HG03196 (cell line): ENCODE data around the gene OSBPL5.
"Not testable (repeated sequence)": the region's sequence is repeated elsewhere in the genome, so short reads cannot be mapped to it uniquely, and the experiment has no call there.

ENCODE experiments used
- ATAC-seq: cut with Tn5 transposase; IDR thresholded peaks from one replicate; pipeline ENCODE4 v1.9.1; 2021; ENCODE audit not compliant: unreplicated experiment

The OSBPL5 gene

GRCh38 chr11:3089236-3090061 lies 75.7 kb downstream of the OSBPL5 start:
- no peak for ATAC-seq

DNA sequence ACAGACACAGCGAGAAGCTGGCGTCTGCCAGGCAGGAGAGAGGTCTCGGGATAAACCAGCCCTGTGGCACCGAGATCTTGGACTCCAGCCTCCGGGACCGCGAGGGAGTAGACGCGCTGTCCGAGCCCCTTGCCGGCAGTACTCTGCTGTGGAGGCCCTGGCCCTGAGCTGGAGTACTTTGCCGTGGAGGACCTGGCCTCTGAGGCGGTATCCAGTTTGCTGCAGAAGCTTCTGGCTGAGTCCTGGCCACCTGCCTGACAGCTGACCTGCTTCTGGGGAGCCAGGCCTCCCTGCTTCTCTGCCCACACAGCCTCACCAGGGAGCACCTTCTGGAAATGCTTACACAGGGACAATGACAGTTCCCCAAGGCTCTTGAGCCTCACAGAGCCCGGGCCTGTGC lies 76.3 kb downstream of the OSBPL5 start:
- ATAC-seq = no peak

DNA sequence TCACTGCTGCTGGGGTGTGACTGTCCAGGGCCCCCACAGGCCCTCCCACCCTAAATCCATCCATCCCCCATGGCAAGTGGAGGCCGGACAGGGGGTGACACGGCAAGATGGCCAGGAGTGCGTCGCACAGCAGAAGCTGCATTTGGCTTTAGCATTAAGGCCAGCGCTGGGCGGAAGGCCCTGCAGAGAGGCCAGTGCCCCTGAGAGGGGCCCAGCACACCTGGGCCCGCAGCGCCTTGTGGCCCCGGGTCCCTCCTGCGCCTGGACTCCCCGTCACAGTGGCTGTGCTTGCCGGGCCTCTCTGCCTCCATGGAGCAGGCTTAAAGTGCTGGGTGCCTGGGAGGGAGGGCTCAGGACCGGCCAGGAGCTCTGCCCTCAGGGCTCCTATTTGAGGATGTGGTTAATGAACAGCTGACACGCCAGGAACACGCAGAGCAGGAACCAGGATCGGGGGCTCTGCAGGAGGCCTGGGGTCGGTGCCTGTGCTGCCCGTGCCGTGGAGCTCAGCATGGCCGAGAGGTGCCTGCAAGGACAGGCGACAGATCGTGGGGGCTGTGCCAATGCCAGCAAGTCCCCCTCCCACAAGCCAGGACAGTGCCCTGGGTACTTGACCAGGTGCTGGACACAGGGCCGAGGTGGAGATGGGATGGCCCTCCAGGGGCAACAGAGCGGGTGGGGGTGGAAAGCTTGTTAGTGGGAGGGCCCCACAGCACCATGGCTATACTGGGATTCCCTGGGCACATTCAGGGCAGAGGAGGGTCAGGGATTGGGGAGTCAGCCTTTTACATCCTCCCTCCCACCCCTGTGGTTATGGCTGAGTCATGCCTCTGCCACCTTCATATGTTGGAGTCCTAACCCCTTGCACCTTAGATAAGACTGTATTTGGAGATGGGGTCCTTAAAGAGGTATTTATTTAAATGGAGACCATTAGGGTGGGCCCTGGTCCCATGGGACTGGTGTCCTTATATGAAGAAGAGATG lies 77.0 kb downstream of the OSBPL5 start:
- no peak for ATAC-seq

- ATAC-seq = no peak
Observed at GRCh38 chr11:3087373-3087772, 77.7 kb downstream of the OSBPL5 start.

DNA sequence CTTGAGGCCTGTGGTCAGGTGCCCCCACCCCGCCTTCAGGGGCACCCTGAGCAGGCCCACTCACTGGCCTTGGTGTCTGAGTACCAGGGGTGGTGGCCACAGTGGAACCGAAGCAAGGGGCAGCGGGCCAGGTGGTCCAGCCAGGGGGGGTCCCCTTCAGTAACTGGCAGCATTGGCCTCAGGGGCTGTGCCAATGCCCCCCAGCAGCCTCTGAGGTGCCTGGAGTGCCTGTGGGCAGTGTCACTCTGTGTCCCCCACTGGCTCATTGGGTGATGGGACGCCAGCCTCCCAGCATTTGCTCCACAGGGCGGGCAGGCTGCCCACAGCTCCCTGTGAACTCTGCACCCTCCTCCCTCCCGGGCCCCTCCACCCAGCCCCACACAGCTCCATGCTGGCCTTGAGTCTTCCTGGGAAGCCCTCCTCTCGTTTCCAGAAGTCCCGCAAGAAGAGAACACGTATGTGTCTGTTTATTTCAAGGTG lies 78.4 kb downstream of the OSBPL5 start:
- no peak for ATAC-seq

- no peak for ATAC-seq
Observed at GRCh38 chr11:3086114-3086513, 79.0 kb downstream of the OSBPL5 start.

DNA sequence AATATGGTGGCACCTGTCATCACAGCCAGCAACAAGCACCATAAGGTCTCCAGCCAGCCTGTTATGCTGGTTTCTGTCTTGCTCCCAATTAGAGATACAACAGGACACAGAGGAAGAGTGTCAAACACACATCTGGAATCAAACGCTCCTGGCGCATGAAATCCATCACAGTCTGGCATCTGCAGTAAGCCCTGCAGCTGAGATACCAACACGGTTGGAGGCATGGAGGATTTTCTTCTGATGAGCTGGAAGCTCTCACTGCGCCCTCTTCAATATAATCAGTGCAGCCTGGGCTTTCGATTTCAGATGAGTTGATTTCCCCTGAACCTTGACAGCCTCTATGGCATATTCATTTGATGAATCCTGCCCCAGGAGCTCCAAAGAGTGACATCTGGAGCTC lies 80.1 kb downstream of the OSBPL5 start:
- ATAC-seq = no peak

DNA sequence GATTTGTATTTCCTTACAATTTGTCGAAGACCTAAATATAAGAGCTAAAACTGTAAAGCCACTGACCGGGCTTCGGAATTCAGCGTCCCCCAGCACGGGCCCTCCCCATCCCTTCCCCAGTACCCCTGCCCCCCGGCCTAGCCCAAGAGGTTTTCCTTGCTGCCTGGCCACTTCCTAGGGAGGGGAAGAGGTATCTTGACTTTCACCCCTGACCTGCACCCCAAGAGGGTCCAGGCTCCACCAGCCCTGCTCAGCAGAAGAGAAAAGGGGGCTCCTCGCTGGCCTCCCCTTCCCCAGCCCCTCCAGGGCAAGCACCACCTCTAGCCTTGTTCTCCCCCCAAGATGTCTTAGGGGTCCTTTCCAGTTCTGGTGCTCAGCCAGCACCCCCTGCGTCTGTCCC lies 81.8 kb downstream of the OSBPL5 start:
- ATAC-seq = no peak

DNA sequence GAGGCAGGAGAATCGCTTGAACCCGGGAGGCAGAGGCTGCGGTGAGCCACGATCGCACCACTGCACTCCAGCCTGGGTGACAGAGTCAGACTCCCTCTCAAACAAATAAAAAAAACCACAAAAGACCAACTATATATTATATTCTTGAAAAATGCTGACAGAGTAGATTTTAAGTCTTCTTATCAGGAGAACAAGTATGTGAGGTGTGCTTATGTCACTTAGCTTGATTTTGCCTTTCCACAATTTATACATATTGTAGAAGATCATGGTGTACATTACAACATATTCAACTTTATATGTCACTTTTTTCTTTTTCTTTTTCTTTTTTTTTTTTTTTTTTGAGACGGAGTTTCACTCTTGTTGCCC lies 83.7 kb downstream of the OSBPL5 start:
- ATAC-seq = no peak

DNA sequence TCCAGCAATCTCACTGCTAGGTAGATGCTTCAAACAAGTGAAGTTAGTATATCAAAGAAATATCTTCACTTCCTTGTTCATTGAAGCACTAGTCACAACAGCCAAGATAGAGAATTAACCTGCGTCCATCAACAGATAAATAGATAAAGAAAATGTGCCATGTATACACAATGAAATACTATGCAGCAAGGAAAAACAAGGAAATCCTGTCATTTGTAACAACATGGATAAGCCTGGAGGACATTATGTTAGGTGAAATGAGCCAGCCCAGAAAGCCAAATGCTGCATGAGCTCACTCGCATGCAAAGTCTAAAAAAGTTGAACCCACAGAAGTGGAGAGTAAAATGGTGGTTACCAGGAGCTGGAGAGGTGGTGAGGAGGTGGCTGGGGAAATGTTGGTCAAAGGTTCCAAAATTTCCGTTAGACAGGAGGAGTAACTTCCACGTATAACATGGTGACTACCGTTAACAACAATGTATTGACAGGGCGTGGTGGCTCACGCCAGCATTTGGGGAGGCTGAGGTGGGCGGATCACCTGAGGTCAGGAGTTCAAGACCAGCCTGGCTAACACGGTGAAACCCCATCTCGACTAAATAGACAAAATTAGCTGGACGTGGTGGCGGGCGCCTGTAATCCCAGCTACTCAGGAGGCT lies 84.3 kb downstream of the OSBPL5 start:
- ATAC-seq = no peak

DNA sequence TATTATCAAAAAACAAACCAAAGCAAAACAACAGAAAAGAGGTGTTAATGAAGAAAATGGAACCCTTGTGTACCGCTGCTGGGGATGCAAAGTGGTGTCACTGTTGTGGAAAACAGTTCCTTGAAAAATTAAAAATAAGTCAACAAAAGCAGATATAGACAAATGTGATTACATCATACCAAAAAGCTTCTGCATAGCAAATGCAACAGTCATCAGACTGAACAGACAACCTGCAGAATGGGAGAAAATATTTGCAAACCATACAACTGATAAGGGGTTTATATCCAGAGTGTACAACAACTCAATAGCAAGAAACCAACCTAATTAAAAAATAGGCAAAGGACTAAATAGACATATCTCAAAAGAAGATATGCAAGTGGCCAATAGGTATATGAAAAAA lies 85.0 kb downstream of the OSBPL5 start:
- ATAC-seq = no peak

GRCh38 chr11:3077846-3078440 lies 87.2 kb downstream of the OSBPL5 start:
- no peak for ATAC-seq

GRCh38 chr11:3077189-3077836 lies 87.8 kb downstream of the OSBPL5 start:
- no peak for ATAC-seq

DNA sequence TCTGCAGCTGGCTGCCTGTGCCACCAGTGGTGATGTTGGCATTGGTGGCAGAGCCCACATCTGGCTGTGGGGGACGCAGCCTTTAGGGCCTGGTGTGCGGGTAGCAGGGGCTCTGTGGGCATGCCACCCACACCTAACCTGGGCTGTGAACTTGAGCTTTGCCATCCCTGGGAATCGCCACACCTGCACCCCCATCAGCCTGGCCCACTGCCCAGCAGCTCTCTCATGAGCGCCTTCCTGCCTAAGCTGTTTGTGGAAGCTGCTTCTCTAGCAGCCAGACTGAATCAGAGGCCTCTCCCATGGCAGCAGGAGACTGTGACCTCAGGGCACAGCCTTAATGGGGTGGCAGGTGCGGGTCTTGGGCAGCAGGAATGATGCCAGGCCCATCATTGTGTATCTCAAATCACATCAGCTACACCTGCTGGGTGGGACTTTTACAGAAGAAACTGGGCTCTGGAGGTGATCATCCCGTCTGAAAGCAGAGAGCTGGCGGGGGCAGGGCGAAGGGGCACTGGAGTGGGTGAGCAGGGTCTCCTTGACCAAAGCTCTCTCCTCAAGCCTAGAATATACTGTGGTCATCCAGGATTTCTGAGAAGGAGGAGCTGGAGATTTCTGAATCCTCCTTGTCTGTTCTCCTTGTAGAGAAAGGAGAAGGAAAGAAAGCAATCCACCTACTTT lies 90.1 kb downstream of the OSBPL5 start:
- no peak for ATAC-seq

- no peak for ATAC-seq
Observed at GRCh38 chr11:3073029-3073435, 92.1 kb downstream of the OSBPL5 start.

- ATAC-seq = no peak
Observed at GRCh38 chr11:3069425-3069824, 95.7 kb downstream of the OSBPL5 start.

GRCh38 chr11:3066308-3066707 lies 98.8 kb downstream of the OSBPL5 start:
- not testable (repeated sequence) for ATAC-seq

DNA sequence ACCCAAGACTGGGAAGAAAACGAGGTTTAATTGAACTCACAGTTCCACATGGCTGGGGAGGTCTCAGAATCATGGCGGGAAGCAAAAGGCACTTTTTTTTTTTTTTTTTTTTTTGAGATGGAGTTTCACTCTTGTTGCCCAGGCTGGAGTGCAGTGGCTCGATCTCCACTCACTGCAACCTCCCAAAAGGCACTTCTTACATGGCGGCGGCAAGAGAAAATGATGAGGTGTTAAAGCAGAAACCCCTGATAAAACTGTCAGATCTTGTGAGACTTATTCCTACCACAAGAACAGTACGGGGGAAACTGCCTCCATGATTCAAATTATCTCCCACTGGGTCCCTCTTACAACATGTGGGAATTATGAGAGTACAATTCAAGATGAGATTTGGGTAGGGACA lies 100.4 kb downstream of the OSBPL5 start:
- ATAC-seq = not testable (repeated sequence)

GRCh38 chr11:3063876-3064275 lies 101.2 kb downstream of the OSBPL5 start:
- not testable (repeated sequence) for ATAC-seq

DNA sequence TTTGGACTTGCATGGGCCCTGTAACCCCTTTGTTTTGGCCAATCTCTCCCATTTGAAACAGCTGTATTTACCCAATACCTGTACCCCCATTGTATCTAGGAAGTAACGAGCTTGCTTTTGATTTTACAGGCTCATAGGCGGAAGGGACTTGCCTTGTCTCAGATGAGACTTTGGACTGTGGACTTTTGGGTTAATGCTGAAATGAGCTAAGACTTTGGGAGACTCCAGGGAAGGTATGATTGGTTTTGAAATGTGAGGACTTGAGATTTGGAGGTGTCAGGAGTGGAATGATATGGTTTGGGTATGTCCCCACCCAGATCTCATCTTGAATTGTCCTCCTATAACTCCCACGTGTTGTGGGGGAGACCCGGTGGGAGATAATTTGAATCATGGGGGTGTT lies 101.7 kb downstream of the OSBPL5 start:
- ATAC-seq = not testable (repeated sequence)
